ENCODE results near the gene TXNDC2.

- TF ChIP-seq CTCF (IDR thresholded peaks at IDR 0.05; ENCODE audit: low read depth, low read length) (no peak), EZH2phosphoT487 (IDR thresholded peaks at IDR 0.05; ENCODE audit: low read depth) (no peak)
Observed at GRCh38 chr18:9869715-9870430, 15.9 kb upstream of the TXNDC2 start.
